DMS153 (cell line): ENCODE data around the gene MYO10.

Source experiments
- DNase-seq: peaks from one replicate; lab custom pipeline; 2025; lab: John Stamatoyannopoulos, UW

The MYO10 gene

DNA sequence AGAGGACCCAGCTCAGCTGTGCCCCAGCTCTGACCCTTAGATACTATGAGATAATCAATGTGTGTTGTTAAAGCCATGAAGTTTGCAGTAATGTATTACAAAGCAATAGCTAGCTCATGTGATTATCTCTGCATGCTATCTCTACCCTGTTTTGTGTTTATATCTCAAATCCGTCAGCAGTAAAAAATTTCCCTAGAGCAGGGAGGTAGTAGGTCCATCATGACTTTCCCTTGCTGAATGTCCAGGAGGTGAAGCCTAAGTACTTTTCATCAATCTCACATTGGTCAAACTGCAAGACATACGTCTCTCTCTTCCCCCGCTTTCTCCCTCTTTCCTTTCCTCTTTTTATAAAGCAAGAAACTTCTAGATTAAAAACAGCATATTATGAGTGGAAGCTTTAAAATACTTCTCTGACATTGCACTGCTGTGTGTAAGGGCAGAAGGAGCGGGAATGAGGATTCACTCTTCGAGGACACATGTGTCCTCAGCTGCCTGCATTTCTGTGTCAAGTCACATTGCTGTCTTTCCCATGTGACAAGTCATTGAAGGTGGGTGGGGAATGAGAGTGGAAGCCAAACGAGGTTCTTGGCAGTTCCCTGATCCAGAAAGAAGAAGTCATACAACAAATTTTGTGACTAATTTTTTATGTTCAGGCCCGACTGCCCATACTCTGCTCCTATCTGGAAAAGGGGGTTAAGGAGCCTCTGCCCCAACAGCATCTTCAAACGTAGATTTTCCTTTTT, 226.2 kb downstream of the MYO10 start:
- DNase-seq, result no peak

DNA sequence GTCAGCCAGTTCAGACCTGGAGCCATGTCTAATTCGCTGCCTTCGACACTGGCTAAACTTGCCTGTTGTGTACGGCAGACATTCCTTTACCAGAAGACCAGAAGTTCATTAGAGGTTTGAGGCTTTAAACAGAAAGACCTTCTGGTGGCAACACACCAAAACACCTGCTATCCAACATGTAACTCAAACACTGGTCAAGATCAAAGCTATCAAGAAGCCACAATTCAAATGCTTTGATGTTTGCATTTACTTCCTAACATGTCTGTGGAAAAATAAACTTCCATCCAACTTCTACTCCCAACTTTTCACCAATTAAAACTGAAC, 228.3 kb downstream of the MYO10 start:
- no peak for DNase-seq

DNA sequence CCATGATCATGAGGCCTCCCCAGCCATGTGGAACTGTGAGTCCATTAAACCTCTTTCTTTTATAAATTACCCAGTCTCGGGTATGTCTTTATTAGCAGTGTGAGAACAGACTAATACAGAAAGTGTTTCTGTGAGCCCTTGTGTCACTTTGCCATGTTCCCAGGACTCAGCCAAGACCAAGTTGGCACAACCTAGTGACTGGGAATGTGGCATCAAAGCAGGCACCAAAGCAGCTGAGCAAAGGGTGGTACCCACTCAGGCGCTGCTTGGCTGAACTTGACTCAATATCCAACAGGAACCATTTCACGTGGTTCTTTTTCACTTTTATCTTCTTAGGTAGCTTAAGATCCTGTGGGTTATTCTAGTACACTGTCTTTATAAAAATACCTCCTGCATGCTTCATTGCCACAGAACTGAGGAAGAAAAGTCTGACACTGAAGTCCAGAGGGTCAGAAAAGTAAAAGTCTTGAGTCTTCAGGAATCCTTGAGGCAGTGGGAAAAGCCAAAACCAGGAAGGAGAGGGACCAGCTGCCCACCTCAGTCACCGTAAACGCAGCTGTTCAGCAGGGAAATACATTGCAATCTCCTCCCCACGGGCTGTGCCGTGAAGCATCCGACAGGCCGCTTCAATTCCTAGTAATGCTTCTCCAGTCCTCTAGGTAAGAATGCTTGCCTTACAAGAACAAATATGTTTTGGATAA, 228.8 kb downstream of the MYO10 start:
- DNase-seq, result no peak

DNA sequence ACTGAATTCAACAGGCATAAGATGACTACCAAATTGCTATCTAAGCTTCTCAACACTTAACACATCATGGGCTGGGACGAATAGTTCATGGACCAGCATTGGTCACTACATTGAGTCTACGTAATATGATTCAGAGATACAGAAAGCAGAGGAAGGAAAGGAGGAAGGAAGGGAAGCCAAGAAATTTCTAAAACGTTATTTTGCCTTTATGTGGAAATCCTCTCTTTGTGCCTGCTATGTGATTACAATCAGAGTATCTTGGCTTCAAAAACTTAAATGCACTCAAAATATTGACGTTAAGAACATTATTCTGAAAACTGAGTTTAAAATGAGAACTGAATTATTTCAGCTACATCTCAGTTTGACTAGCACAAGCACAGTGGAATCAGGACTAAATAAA, 231.1 kb downstream of the MYO10 start:
- no peak for DNase-seq

DNA sequence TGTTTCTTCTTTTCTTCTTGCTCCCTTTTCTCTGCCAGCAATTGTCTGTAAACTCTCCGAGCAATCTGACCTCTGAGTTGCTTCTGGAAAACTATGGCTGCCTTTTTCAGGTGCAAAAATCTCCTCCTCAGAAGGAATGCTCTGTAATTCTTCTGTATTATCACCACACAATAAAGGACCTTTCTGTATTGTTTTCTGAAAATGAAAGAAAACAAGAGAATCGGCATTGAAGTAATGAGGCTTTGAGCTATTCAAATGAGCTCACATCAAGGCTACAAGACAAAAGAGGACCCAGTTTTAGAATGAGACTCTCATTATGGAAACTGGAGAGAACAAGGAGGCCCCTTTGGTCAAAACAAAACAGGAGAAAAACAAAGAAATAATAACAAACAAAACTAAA, 233.1 kb downstream of the MYO10 start:
- no peak for DNase-seq

DNA sequence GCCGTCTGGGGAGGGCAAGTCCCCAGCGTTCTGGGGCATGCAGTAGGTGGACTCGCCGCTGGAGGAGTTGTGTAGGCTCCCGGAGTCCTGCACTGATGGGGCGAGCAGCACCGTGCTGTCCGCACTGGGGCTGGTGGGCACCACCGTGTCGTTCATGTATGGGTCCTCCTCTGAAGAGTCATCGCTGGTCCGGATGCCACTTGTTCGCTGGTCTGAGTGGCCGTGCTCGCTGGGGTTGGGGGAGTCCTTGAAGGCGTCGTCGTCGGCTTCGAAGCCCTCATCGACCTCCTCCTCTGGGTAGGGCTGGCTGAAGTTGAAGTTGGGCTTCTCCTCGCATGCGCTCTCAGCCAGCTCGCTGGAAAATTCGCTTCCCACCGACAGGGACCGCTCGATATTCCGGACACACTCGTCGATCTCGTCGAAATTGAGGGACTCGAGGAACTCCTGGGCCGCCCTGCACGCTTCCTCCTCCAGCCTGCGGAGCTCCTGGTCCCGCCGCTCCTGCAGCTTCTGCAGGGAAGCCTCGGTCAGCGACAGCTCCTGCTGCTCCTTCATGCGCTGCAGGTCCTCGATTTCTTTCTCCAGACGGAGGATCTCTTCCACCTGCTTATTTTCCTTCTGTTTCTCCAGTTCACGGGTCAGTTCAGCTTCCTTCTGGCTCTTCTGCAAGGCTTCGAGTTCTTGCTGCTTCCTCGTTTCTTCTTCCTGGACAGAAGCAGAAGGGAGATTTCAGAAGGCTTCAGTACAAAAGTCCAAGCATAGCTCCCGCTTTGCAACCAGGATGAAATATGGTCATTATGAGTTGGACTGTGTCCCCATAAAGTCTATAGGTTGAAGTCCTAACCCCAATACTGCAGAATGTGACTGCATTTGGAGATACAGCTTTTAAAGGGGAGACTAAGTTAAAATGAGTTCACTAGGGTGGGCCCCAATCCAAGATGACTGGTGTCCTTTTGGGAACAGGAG, 234.7 kb downstream of the MYO10 start:
- DNase-seq, result no peak

DNA sequence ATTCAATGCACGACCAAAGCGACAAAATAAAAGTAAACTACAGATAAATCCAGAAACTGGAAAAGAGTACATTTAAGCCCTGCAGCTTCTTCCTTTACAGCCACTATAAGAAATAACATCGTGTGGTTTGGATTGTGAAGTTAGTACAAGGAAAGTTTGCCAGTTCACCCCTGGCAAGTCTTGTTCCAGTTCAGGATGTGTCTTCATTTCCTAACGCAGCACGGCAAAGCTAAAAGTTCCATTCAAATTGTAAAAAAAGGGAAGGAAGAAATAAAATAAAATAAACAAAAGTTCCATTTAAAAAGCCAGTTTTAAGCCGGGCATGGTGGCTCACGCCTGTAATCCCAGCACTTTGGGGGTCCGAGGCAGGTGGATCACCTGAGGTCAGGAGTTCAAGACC, 236.0 kb downstream of the MYO10 start:
- DNase-seq, result no peak

DNA sequence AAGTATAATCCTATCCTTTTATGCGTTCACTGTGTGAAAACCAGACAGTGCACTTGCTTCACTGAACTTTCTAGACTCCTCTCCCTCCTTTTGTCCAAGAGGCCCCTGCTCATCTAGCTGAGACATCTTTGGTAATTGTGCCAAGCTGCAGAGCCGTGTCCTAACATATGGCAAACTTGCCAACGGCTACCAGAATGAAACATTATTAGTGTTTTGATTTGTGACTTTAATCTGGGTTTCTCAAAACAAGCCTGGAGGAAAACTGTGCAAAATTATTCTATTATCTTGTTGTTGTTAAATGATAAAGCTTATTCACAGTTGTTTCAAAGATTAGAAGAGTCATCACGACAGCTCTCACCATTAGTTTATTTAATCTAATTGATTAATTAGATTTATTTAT, 240.3 kb downstream of the MYO10 start:
- no peak for DNase-seq

DNA sequence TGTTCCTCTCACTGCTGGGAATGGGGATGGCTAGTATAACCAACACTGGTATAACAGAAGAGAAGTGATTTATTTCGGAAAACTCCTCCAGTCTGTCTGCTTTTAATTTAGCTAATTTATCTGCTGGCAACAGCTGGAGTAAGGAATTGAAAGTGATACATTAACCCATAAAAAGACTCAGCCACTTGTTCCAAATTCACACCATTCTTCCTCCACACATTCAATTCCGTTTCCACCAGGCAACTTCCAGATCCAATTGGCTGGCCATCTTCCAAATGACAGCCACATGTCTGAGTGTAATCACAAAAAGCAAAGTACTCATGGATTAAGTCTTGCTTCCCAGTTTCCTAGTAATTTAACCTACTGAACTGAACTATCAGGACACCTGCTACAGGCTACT, 242.2 kb downstream of the MYO10 start:
- DNase-seq, result no peak

DNA sequence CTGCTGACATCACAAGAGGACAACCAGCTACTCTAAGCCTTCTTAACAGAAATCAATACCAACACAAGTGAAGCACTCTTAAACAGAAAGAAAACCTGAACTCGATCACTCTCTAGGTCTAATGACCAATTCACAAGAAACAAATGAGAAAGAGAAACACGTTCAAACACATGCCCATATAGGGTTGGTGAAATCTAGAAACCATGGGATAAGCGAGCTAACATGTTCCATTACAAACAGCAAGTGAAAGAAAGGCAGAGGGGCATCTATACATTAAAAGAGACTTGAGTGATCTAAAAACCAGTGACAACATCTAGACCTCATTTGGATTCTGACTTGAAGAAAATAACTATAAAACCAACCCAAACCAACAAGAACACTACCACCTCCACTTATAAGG, 244.4 kb downstream of the MYO10 start:
- no peak for DNase-seq

DNA sequence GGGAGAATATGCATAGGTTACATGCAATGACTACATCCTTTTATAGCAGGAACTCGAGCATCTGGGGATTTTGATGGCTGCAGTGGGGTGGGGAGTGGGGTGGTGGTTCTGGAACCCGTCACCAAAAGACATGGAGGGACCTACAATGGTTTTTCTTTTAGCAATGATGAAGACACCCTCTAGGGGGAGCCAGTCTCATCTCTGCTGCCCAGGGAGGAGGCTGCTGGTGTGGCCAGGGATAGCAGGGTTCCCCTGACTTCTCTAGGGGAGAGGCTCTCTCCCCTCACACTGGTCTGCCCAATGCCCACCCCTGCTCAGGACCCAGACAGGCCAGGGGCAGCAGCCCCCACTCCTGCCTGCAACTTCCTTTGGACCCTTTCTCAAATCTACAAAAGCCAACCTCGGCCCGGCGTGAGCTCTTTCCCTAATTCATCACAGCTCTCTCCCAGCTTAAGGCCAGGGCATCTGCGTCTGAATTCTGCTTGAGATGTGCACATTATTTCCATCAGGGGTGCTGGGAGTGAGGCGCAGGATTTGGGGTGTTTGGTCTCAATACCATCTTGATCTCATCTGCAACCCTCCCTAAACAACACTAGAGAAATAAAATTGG, 245.7 kb downstream of the MYO10 start:
- DNase-seq, result peak; percentile 24

DNA sequence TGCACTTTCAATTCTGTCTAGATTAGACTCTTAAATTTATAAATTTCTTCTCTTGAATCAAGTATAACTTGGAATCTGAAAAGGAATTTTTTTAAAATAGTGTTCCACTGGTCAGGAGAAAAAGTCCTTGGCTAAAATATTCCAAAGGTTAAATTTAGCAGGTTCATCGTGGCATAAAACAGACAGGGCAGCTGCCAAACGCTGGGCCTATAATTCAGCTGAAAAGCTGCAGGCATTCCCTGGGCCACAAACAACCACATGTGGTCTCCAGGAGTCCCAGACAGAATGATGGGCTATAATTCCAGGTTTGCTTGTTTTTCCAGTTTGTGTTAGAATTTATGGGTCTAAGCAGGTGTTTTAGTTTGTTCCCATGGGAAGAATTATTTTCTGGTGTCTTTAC, 248.2 kb downstream of the MYO10 start:
- no peak for DNase-seq

DNA sequence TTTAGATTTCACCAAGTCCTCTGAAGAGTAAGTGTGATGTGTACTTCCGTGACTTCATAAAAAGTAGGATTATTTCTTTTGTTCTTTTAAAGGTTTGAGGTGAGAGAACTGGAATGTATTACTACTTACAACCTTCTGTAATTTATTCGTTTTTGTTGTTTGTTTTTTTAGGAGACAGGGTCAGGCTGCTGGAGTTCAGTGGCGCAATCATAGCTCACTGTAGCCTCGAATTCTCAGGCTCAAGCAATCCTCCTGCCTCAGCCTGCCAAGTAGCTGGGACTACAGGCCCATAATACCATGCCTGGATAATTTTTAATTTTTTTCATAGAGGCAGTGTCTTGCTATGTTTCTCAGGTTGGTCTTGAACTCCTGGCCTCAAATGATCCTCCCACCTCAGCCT, 251.0 kb downstream of the MYO10 start:
- no peak for DNase-seq

DNA sequence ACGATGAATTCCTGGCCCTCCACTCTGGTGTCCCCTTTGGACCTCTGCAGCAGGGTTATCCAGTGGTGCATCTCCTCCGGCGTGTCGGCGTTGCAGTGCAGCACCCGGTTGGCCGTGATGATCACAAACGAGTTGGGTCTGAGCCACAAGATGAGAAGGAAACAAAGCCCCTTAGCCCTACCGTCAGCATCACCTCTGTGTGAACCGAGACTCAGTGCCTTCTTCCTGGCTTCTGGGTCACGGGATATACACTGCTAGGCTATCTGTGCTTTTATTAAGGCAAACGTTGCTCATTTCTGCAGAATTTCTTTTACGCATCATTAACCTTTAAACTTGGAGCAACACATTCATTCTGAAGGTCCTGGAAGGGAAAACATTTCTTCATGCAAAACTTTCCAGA, 254.2 kb downstream of the MYO10 start:
- DNase-seq, result no peak

DNA sequence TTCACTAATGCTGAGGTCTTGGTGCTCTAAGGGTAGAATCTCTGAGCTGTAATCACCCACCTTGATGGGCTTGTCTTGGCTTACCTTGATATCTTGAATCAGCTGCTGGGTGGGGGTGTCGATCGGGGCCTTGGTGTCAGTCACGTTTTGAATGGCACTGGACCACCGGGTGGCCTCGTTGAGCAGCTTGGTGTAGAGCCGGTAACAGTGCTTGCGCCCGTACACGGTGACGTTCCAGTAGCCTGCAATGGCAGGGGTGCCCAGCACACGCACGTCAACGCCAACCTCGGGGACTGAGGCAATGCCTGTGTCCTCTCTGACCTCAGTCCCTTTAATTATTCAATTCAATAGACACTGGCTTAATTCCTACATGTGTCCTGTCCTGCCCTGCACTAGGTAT, 256.2 kb downstream of the MYO10 start:
- no peak for DNase-seq

DNA sequence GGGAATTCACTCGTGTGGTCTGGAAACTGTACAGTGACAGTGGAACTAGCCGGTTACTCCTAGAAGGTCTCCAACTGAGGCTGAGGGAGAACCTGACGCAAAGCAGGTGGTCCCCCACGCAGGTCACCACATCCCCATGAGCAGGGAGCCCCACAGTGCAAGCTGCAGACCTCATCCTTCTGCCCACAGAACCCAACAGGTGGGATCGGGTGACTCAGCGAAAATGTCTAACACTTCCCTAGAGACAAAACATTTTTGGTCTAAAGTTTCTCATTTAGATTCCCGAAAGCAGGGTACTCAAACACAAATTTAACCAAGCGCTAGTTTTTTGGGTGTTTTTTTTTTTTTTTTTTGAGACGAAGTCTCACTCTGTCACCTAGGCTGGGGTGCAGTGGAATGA, 256.9 kb downstream of the MYO10 start:
- no peak for DNase-seq

DNA sequence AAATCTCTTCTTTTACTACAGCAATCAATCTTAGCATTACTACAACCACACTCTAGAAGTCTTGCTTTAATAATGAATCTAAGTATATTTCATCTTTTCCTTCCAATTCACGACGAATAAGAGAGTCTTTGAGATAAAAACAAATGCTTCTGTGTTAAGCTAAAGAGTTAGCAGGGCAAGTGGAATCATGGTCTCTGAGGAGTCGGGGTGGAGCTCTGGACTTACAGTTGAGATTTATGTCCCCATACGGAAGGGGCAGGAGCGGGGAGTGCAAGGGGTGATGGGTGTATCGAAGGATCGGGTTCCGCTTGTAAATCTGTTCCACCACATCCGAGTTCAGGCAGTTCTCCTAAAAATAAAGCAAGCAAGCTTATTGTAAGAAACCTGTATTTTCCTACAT, 260.3 kb downstream of the MYO10 start:
- DNase-seq, result no peak

DNA sequence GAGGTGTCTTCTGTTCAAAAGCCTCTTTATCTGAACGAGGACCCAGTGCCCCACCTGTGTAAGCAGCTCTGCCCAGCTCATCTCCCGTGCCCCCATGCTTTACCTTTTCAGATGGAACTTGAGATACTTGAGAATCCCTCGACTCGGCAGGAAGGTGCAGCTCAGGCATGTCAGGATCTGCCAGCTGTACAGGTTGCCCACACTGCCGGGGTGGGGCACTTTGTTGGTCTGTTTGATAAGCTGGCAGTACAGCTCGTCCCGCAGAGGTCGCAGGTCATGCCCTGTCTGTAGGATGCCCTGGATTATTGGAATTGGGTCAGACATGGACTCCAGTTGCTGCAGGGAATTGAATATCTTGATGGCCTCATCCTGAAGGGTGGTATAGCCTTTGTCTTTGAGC, 261.3 kb downstream of the MYO10 start:
- no peak for DNase-seq

DNA sequence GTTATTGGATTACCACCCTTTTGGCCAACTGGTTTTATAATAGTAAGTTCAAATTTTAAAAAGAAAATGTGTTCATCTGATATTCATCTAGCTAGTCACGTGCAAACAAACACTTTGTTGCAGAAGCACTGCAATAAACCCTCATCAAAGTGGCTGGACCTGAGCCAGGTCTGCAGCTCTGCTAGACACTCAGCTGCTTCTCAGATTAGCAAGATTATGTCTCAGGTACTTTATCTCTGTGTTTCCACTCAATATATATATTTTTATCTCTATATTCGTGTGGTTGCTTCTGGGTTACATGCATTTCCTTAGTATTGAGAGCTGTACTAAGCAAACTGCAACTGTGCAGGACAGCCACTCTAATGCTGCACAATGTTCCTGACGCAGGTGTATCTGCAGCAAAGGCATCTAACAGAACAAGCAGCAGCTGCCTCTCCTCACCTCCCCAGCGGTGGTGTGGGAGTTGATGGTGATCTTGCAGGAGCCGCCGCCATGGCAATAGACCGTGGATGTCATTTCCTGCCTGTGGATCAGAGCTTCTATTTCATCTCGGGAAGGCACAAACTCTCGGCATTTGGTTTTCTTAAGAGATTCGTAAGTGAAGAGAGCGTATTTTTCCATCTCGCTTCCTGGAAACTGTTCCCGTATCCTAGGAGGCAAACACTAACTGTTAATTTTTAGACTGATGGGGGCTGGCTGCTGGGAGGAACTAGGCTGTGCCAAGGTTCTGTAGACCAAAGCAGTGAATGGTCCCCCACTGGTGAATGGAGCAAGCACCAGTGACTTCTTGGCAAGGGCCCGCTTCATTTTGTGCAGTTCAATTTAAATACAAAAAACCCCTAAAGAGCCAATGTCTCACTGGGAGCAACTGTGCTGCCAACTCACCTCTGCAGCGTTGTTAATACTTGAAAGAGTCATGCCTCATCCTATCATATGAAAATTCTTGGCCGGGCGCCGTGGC, 262.6 kb downstream of the MYO10 start:
- no peak for DNase-seq

DNA sequence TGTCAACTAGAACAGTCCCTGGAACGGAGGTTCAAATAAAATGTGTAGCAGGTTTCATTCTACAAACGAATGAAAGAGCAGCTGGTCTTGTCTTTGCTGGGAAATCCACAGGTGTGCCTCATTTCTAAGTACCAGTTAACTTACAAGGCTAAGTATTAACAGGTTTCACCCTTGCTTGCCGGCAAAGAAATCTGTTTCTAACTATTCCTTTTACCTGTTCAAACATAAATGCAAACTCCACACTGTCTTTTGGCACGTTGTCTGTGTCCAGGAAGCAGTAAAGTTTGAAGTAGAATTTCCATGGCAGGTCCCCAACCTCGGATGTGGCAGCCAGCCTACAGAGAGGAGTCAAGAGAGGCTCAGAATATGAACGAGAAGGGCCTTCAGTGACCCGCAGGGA, 264.9 kb downstream of the MYO10 start:
- DNase-seq, result no peak

DNA sequence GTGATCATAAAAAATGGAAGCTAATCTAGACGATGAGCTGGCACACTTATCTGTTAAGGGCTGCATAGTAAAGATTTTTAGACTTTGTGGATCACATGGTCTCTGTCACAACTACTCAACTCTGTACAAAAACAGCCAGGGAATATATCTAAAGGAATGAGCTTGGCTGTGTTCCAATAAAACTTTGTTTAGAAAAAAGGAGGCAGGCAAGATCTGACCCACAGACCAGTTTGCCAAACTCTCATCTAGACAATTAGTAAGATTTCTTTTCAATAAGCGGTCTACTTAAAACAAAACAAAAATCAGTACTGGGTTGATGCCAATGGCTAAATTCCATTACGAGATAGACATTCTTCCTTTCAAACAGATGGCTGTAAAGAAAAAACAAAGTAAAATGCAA, 266.3 kb downstream of the MYO10 start:
- DNase-seq, result no peak
